H9 (cell line): ENCODE results near the gene PLEK2. TPM values are rescaled to one million over a fixed set of nuclear protein-coding genes. Genes with fewer than 3 reads are reported as not detected.
A peak's percentile ranks its signal among the peaks of the same experiment; 100 is the strongest.

ENCODE experiments used
- DNase-seq: peaks from one replicate; pipeline ENCODE4 v3.0.0-alpha.2; 2017
- H2AFZ ChIP-seq: one replicate; pipeline ENCODE4 v1.6.1; 2013; ENCODE audit warnings: mild to moderate bottlenecking, low read length, control low read depth, moderate library complexity
- H2AK5ac ChIP-seq: 2 replicates; pipeline ENCODE4 v1.6.1; 2013; ENCODE audit warnings: low read length, control low read depth, mixed read lengths; ENCODE audit not compliant: insufficient read length
- H2BK120ac ChIP-seq: one replicate; pipeline ENCODE4 v1.6.1; 2013; ENCODE audit warnings: low read depth, mild to moderate bottlenecking, low read length, control low read depth, inconsistent platforms; ENCODE audit not compliant: poor library complexity, severe bottlenecking
- H2BK12ac ChIP-seq: 2 replicates; pipeline ENCODE4 v1.6.1; 2013; ENCODE audit warnings: low read length, control low read depth, mixed read lengths, low read depth; ENCODE audit not compliant: insufficient read length
- H2BK15ac ChIP-seq: 2 replicates; pipeline ENCODE4 v1.6.1; 2013; ENCODE audit warnings: low read depth, low read length, control low read depth
- H2BK20ac ChIP-seq: one replicate; pipeline ENCODE4 v1.6.1; 2013; ENCODE audit warnings: low read depth, mild to moderate bottlenecking, low read length, control low read depth, inconsistent platforms; ENCODE audit not compliant: poor library complexity, severe bottlenecking
- H2BK5ac ChIP-seq: 2 replicates; pipeline ENCODE4 v1.6.1; 2013; ENCODE audit warnings: low read length, control low read depth, mixed read lengths; ENCODE audit not compliant: insufficient read length
- H3K14ac ChIP-seq: 2 replicates; pipeline ENCODE4 v1.6.1; 2013; ENCODE audit warnings: low read length, control low read depth; ENCODE audit not compliant: insufficient read depth
- H3K18ac ChIP-seq: 2 replicates; pipeline ENCODE4 v1.6.1; 2013; ENCODE audit warnings: low read depth, mild to moderate bottlenecking, mixed read lengths, low read length, control low read depth; ENCODE audit not compliant: insufficient read length
- H3K23ac ChIP-seq: 2 replicates; pipeline ENCODE4 v1.6.1; 2013; ENCODE audit warnings: low read length, control low read depth, mixed read lengths, low read depth; ENCODE audit not compliant: insufficient read length
- H3K23me2 ChIP-seq: 2 replicates; pipeline ENCODE4 v1.6.1; 2013; ENCODE audit warnings: low read depth, mild to moderate bottlenecking, mixed read lengths, low read length, control low read depth; ENCODE audit not compliant: insufficient read length, poor library complexity, severe bottlenecking
- H3K27ac ChIP-seq: 2 replicates; pipeline ENCODE4 v1.5.1; 2013; ENCODE audit warnings: low read length, control low read depth, mixed read lengths, low read depth; ENCODE audit not compliant: insufficient read length
- H3K27me3 ChIP-seq: 2 replicates; pipeline ENCODE4 v1.6.1; 2013; ENCODE audit warnings: low read length, control low read depth, inconsistent platforms; ENCODE audit not compliant: insufficient read depth
- H3K4ac ChIP-seq: 2 replicates; pipeline ENCODE4 v1.6.1; 2013; ENCODE audit warnings: low read depth, mild to moderate bottlenecking, control low read depth, inconsistent platforms, low read length, moderate library complexity
- H3K4me1 ChIP-seq: 2 replicates; pipeline ENCODE4 v1.6.1; 2013; ENCODE audit warnings: low read length, control low read depth, inconsistent platforms; ENCODE audit not compliant: insufficient read depth
- H3K4me2 ChIP-seq: 2 replicates; pipeline ENCODE4 v1.6.1; 2013; ENCODE audit warnings: low read length, control low read depth, mixed read lengths; ENCODE audit not compliant: insufficient read length, insufficient read depth
- H3K56ac ChIP-seq: 2 replicates; pipeline ENCODE4 v1.6.1; 2013; ENCODE audit warnings: low read depth, mild to moderate bottlenecking, mixed read lengths, low read length, control low read depth; ENCODE audit not compliant: insufficient read length
- H3K79me1 ChIP-seq: 2 replicates; pipeline ENCODE4 v1.6.1; 2013; ENCODE audit warnings: low read depth, mild to moderate bottlenecking, moderate library complexity, low read length, control low read depth, inconsistent platforms; ENCODE audit not compliant: insufficient read depth, poor library complexity, severe bottlenecking
- H3K79me2 ChIP-seq: 2 replicates; pipeline ENCODE4 v1.6.1; 2013; ENCODE audit warnings: low read length, control low read depth, inconsistent platforms; ENCODE audit not compliant: insufficient read depth
- H3K9ac ChIP-seq: 2 replicates; pipeline ENCODE4 v1.6.1; 2013; ENCODE audit warnings: low read length, control low read depth, mixed read lengths; ENCODE audit not compliant: insufficient read length; ENCODE audit errors: extremely low read depth
- H3K9me3 ChIP-seq: one replicate; pipeline ENCODE4 v1.6.1; 2013; ENCODE audit warnings: low read depth, low read length, inconsistent platforms; ENCODE audit not compliant: control insufficient read depth
- H3T11ph ChIP-seq: one replicate; pipeline ENCODE4 v1.6.1; 2013; ENCODE audit warnings: mild to moderate bottlenecking, low read length, control low read depth, inconsistent platforms
- H4K20me1 ChIP-seq: one replicate; pipeline ENCODE4 v1.6.1; 2013; ENCODE audit not compliant: control insufficient read depth, insufficient read length, insufficient read depth
- H4K5ac ChIP-seq: 2 replicates; pipeline ENCODE4 v1.6.1; 2013; ENCODE audit warnings: low read depth, mild to moderate bottlenecking, mixed read lengths, low read length, control low read depth; ENCODE audit not compliant: insufficient read length
- H4K8ac ChIP-seq: replicated peaks from 2 replicates; pipeline ENCODE4 v1.6.1; 2013; ENCODE audit warnings: low read length, control low read depth, mixed read lengths, low read depth; ENCODE audit not compliant: insufficient read length
- H4K91ac ChIP-seq: 2 replicates; pipeline ENCODE4 v1.6.1; 2013; ENCODE audit warnings: low read depth, mild to moderate bottlenecking, moderate library complexity, mixed read lengths, low read length, control low read depth; ENCODE audit not compliant: insufficient read length
- H3K27ac Mint-ChIP-seq, 3 experiments: 2 replicates in 2 of 3; 3 replicates in 1 of 3; pipeline ENCODE4 v1.8.0; 2020 to 2021; ENCODE audit warnings: mixed read lengths in 3 of 3, mild to moderate bottlenecking in 1 of 3, moderate library complexity in 1 of 3
- H3K27me3 Mint-ChIP-seq: 2 replicates; pipeline ENCODE4 v1.8.0; 2021; ENCODE audit warnings: low read depth, mild to moderate bottlenecking, moderate library complexity, mixed read lengths
- H3K36me3 Mint-ChIP-seq, 3 experiments: 2 replicates in 2 of 3; 3 replicates in 1 of 3; pipeline ENCODE4 v1.8.0; 2020 to 2021; ENCODE audit warnings: low read depth in 3 of 3, mixed read lengths in 3 of 3; ENCODE audit not compliant: insufficient read depth in 1 of 3
- H3K4me1 Mint-ChIP-seq, 2 experiments: 2 replicates each; pipeline ENCODE4 v1.8.0; 2020; ENCODE audit warnings: mixed read lengths in 2 of 2
- H3K4me3 Mint-ChIP-seq, 2 experiments: 2 replicates in 1 of 2; 3 replicates in 1 of 2; pipeline ENCODE4 v1.8.0; 2020 to 2021; ENCODE audit warnings: mild to moderate bottlenecking in 2 of 2, mixed read lengths in 2 of 2, moderate library complexity in 1 of 2
- H3K9me3 Mint-ChIP-seq, 2 experiments: 2 replicates in 1 of 2; 3 replicates in 1 of 2; pipeline ENCODE4 v1.8.0; 2020; ENCODE audit warnings: mild to moderate bottlenecking in 2 of 2, mixed read lengths in 2 of 2, moderate library complexity in 1 of 2
- CTCF ChIP-seq: fragments of 200-600 bp; sonication (generic); conservative IDR thresholded peaks from 3 replicates; pipeline ENCODE4 v1.8.0; 2021; ENCODE audit warnings: antibody characterized with exemption, mild to moderate bottlenecking
- WGBS: extraction: QIAGEN DNeasy Blood & Tissue Kit; methylation state at CpG from one replicate; pipeline ENCODE4 v1.1.7; 2013; ENCODE audit warnings: missing lambda C conversion rate, low lambda C conversion rate, mixed read lengths; ENCODE audit not compliant: insufficient read length; ENCODE audit errors: extremely low coverage; 5-methylcytosine and 5-hydroxymethylcytosine counted together
- total RNA-seq: library from RNA; stranded (reverse); gene quantifications from 2 replicates; pipeline ENCODE4 v1.2.1, GENCODE V29; 2021

PLEK2 gene
- total RNA-seq, 1 experiment from 2014 or later = not detected

GRCh38 chr14:67357969-67358354, 54.0 kb downstream of the PLEK2 start:
- H4K8ac ChIP-seq = no peak overlapping the region
- H2BK120ac ChIP-seq = no peak overlapping the region
- Mint-ChIP-seq H3K36me3 (peaks cover 0 to 7% (median 2%) of the 10 kb centered on the region in 3 experiments; a peak in 5 of 7 replicates), H3K27ac (peak overlapping the region in 1 of 3 experiments; percentile 91; a peak in 1 of 7 replicates), H3K9me3 (no peaks in the 10 kb centered on the region), H3K4me3 (peak overlapping the region; percentile 99), H3K27me3 (no peaks in the 10 kb centered on the region), H3K4me1 (peaks cover 21 to 22% of the 10 kb centered on the region in 2 experiments)
- no peak overlapping the region for H2BK15ac ChIP-seq
- no peak overlapping the region for H3K56ac ChIP-seq
- no peak overlapping the region for H2AFZ ChIP-seq
- no peaks in the 10 kb centered on the region for H3K79me1 ChIP-seq
- H2BK20ac ChIP-seq = no peak overlapping the region
- peaks cover 7% of the 10 kb centered on the region; the same call in 1 of the 2 replicates for H3K4me1 ChIP-seq
- H3K79me2 ChIP-seq = peaks cover 29% of the 10 kb centered on the region; the same call in 1 of the 2 replicates
- H4K20me1 ChIP-seq = no peaks in the 10 kb centered on the region
- H3K9ac ChIP-seq = no peak overlapping the region
- no peak overlapping the region for H3K23ac ChIP-seq
- no peak overlapping the region for H2BK5ac ChIP-seq
- no peak overlapping the region for H3T11ph ChIP-seq
- H3K23me2 ChIP-seq = peaks cover 8% of the 10 kb centered on the region
- no CpG with 5 or more reads among the region's 9 CpGs for WGBS
- H2BK12ac ChIP-seq = no peak overlapping the region
- no peak overlapping the region for H3K18ac ChIP-seq
- H3K14ac ChIP-seq = no peak overlapping the region
- H3K4me2 ChIP-seq = no peak overlapping the region
- no peak overlapping the region for H3K4ac ChIP-seq
- no peak for TF ChIP-seq CTCF
- H3K9me3 ChIP-seq = no peaks in the 10 kb centered on the region
- DNase-seq = no peak
- H3K27ac ChIP-seq = no peak overlapping the region
- H4K5ac ChIP-seq = no peak overlapping the region
- no peak overlapping the region for H4K91ac ChIP-seq
- no peak overlapping the region for H2AK5ac ChIP-seq
- no peaks in the 10 kb centered on the region for H3K27me3 ChIP-seq
